HG02884 (cell line): ENCODE measurements around the gene PPP6R1.

Experiments
- ATAC-seq: cut with Tn5 transposase; IDR thresholded peaks from one replicate; pipeline ENCODE4 v1.9.1; 2021; ENCODE audit warnings: mild to moderate bottlenecking, moderate library complexity; ENCODE audit not compliant: unreplicated experiment

Gene PPP6R1

DNA sequence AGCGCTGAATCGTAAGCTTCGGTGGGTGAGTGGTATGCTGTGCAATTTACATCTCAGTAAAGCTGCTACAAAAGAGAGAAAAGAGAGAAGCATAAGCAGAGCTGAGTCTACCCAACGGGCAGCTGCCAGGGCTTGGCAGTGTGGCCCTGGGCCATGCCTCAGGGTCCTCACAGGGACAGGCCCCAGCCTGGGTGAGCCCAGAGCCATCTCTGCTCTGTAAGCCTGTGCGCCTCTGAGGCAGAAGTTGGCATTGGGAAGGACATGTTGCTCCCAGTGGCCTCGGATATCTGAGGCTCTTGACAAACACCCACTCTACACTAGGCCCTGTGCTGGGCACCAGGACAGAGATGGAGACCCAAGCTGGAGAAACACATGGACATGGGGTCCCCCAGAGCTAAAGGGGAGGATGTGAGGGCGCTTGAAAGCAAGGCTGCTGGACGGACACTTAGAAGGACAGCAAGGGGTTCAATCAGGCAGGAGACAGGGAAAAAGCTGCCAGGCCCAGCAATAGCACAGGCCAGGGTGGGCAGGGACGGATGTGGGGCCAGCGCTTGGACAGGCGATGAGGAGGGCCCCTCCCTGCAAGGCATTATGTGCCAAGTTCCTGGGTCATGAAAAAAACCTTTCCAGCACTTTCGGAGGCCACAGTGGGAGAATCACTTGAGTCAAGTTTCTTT lies 14.7 kb downstream of the PPP6R1 start:
- no peak for ATAC-seq

- no peak for ATAC-seq
These were observed 16.3 kb downstream of the PPP6R1 start for GRCh38 chr19:55242517-55242916.

GRCh38 chr19:55241935-55242464 lies 16.8 kb downstream of the PPP6R1 start:
- ATAC-seq: no peak

DNA sequence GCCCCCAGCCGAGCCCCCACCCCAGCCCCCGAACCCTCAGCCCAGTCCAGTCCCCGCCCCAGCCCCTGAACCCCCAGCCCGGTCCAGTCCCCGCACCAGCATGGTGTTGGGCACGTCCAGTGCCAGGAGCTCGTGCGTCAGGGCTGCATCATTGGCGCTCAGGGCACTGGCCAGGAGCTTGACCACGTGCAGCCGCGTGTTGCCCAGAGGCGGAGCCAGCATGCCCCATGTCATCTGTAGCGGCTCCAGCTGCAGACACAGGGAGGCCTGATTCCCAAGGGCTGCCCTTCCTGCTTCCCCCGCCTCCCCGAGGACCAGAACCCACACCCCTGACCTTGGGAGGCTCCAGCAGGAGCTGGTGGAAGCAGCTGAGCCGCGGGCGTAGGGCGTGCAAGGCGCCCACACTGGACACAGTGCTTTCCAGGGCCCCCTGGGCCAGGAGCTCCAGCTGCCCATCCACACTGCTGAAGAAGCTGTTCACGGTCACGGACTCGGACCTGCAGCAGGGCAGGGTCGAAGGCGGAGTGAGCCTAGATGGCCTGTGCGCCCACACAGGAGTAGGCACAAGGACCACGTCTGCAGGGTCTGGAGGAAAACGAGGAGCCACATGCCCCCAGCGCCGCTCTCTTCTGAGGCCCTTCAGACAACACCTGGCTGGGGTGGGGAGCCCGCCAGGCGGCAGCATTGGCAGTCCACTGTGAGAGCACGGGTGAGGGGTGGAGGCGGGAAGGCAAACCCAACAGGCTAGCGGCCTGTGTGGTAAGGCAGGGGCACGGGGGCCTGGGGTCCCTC lies 17.5 kb downstream of the PPP6R1 start:
- no peak for ATAC-seq

DNA sequence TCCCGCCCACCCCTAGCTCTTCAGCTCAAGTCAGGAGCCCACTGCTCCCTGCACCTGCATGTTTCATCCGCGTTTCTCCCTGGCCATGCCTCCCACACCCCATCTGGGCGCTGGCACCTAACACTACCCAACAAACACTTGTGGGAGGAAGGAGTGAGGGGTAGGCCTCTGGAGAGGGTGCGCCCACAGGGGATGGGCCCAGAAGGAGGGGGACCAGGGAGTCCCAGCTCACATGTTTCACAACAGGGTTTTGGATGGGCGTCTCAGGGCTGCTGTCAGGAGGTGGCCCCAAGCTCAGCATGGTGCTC lies 18.1 kb downstream of the PPP6R1 start:
- no peak for ATAC-seq

DNA sequence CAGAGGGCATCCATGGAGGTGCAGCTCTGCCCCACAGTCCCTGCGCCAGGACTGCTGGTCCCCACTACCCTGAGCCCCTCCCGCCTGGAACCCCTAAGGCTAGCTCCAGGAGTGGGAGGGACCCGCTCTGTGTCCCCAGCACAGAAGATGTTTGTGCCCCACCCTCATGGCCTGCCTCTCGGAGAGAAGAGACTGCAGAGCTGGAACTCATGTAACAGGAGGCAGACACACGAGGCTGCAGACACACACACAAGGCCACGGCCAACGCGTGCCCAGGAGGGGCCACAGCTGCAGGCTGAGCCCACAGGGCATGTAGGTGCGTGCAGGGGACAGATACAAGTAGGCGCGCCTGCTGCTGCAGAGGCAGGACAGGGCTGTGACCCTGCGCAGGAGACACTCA lies 19.8 kb downstream of the PPP6R1 start:
- no peak for ATAC-seq

DNA sequence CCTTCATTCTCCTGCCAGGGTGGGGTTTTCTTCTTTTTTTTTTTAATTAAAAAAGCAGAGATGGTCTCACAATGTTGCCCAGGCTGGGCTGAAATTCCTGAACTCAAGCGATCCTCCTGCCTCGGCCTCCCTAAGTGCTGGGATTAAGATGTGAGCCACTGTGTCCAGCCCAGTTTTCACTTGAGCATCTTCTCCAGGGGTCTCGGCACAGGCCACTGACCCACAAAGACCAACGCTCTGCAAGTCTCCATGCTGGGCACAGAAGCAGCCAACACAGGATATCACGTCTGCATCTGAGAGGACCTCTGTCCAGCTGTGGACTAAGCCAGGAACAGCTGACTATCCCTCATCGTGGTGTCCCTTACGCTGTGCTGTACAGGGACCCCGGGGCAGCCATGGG lies 20.8 kb downstream of the PPP6R1 start:
- no peak for ATAC-seq

GRCh38 chr19:55232986-55233385 lies 25.8 kb downstream of the PPP6R1 start:
- ATAC-seq: no peak

- no peak for ATAC-seq
These were observed 26.6 kb downstream of the PPP6R1 start for GRCh38 chr19:55232286-55232602.

DNA sequence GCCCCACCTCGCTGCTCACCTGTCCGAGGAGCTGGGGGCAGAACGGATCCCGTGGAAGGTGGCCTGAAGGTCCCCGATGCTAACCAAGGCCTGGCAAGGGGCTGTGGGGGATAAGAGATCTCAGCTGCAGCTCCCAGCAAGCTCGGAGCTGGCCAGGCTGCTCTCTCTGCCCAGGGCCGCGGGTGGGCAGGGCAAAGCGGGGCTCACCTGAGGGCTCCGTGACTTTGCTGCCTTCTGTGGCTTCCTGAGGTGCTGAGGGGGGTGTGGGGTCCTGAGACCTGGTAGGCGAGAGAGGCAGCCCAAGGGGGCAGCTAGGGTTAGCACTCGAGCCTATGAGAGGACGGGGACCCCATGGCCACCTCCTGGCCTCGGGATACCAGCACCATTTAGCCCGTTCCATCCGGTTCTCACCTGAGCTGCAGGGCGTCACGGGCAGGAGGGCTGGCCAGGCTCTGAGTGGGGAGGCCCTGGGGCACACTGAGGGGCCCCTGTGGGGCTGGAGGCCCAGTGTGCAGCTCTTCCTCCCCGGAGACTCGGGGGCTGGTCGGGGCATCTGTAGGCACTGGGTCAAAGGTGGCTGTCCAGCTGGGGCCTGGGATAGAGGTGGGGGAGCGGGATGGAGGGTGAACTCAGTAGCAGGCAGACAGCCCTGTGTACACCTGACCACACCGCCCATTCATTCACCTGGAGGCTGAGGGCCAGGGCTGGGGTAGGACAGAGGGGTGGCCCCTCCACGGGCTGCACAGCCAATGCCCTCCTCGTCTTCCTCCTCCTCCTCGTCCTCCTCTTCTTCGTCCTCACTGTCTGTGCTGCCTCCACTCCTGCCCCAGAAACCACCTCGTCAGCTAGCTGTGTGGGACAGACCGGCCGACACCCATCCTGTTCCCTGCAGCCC lies 27.2 kb downstream of the PPP6R1 start:
- no peak for ATAC-seq

DNA sequence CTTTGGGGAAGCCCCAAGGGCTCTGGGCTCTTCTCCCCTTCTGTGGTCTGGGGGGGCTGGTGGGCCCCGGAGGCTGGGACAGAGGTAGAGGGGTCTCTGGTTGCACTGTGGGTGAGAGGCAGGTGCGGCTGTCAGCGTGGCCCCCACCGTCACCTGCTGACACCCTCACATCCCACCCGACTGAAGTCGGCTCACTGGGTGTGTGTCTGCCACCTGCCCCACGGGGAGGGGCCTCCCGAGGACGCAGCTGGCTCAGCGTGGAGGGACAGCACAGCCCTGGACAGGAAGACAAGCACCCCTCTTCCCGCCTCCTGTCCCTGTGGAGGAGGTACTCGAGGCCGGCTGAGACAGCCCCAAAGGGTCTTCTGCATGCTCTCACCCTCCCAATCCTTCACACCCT lies 28.0 kb downstream of the PPP6R1 start:
- ATAC-seq: no peak

DNA sequence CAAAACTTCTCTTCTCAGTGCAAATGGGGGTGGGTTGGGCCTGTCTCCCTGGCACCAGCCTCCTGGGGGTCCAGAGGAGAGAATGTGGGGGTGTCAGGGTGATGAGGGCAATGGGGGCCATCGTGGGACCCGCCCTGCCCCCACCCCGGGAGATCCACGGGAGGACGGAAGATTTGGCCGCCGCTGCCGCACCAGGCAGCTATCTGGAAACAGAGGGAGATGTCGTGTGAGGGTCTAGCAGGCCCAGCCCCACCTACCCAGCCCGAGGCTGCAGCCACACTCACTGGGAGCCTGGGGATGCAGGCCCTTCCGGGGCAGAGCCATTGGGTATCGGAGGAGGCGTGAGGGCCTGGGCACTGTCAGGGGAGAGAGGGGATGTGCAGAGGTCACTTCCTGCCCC lies 28.5 kb downstream of the PPP6R1 start:
- no peak for ATAC-seq

GRCh38 chr19:55229789-55230182 lies 29.0 kb downstream of the PPP6R1 start:
- ATAC-seq: no peak

GRCh38 chr19:55229145-55229788 lies 29.6 kb downstream of the PPP6R1 start:
- no peak for ATAC-seq

DNA sequence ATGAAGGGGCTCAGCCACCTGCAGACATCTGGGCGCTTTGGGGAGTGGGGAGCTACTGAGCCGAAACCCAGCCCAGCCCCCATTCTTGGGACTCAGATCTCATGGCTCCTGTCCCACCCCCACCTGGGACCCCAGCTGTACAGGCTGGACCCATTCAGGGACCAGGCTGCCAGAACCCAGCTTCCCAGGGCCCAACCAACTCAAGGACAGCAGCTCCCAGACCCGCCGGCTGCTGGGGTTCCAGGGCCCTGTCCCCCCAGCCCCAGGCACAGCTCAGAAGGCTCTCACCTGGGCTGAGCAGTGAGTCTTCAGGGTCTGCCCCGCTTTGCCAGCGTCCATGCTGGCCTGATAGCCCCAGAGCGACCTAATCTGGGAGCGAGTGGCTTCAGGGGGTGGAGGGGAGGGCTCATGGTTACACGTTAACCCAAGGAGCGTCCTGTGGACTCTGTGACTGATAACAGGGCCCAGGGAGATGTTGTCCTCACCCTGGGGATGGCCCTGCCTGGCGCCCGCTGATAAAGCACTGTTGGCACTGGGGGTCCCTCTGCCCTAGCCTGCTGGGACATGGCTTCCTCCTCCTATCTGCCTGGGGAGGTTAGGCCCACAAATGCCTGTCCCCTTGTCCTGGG lies 30.3 kb downstream of the PPP6R1 start, which contains the start of gene TMEM86B:
Gene TMEM86B, minus strand, starts transcription at position 361 of the 629 bp plus-strand sequence. Its CDS starts 22 bp downstream, at position 339.
- no peak for ATAC-seq

DNA sequence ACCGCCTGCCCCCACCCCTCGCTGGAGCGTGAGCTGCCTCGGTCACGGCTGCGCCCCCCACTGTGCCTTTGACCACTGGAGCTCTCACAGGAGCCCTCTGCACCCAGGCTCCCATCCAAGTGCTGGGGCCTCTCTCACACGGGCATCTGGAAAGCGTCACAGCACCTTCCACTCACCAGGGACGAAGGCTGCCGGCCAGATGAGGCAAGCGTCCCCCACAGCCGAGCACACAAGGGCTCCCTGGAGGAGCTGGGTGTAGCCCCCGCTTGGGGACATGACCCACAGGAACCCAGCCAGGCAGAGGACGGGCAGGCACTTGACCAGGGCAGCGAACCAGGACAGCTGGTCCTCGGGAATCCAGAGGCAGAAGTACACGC lies 30.8 kb downstream of the PPP6R1 start:
- ATAC-seq: no peak

DNA sequence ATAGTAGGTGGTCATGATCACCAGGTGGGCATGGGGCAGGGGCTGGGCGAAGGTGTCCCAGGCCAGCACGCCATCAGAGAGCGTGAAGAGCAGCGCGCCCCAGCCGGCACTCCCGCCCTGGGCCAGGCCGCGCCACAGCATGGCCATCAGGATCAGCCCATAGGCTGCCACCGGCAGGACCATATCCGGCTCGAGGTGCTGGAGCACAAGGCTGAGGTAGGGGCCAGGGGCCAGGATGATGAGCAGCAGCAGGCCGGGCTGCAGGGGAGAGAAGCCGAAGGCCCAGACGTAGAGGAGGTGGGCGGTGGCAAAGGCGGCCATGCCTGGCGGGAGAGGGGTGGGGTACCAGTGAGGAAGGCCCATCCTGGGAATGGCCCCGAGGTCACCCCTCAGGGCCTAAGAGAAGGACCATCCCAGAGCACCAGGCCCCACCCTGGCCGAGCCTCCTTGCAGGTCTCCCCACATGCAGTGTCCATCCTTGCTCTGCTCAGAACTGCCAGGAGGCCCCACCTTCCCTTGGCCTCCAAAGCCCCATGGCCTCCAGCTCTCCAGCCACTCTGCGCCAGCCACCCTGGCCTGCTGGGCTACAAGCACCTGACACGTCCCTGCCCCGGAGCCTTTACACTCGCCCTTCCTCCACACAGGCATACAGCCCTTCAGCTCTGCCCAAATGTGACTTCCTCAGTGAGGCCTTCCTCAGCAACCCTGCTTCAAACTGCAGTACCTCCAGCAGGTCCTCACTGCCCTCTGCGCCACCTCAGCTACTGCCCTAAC lies 31.4 kb downstream of the PPP6R1 start:
- ATAC-seq: no peak

GRCh38 chr19:55226788-55227187 lies 32.0 kb downstream of the PPP6R1 start:
- ATAC-seq: no peak

GRCh38 chr19:55226273-55226672 lies 32.5 kb downstream of the PPP6R1 start:
- no peak for ATAC-seq

DNA sequence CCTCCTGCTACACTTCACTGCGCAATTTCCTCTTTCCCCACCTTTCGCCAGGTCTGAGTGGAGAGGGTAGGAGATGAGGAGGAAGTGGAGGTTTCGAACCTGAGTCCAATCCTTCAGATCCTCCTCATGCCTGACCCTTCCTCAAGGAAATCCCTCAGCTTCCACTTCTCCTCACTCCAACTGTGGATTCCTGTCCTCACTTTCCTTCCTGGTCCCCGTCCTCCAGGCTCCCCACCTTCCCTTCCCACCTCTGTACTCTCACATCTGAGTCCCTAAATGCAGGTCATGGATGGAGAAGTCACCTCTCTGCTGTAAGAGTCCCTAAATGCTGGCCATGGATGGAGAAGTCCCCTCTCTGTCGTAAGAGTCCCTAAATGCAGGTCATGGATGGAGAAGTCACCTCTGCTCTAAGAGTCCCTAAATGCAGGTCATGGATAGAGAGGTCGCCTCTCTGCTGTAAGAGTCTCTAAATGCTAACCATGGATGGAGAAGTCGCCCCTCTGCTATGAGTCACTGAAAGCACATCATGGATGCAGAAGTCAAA lies 33.3 kb downstream of the PPP6R1 start:
- no peak for ATAC-seq
